Caco-2 (cell line): ENCODE measurements around the gene LMBR1. TPM values are rescaled to one million over a fixed set of nuclear protein-coding genes. Genes with fewer than 3 reads are reported as not detected.

Experiments
- BruUV-seq: library from RNA; stranded (reverse); fragments of 400-500 nt; replicated peaks from 2 replicates; lab custom pipeline; 2021; lab: Mats Ljungman, UMichigan
- CTCF ChIA-PET: fragments of 300-600 bp; sonication (Branson Sonifier 250); formaldehyde crosslinking; loops from one replicate; lab custom pipeline; 2022; ENCODE audit warnings: antibody characterized with exemption; lab: Charles Lee
- POLR2A ChIA-PET: fragments of 300-600 bp; sonication (Branson Sonifier 250); formaldehyde crosslinking; loops from one replicate; lab custom pipeline; 2022; ENCODE audit warnings: antibody characterized with exemption; lab: Charles Lee
- DNase-seq, 2 experiments: peaks; one replicate each; pipeline versions ENCODE4 v3.0.0 to v3.0.0-alpha.2; 2020 to 2022
- H3K27me3 ChIP-seq: replicated peaks from 2 replicates; pipeline ENCODE4 v1.6.0; 2011; ENCODE audit warnings: low read length; ENCODE audit not compliant: control insufficient read depth, insufficient read depth
- H3K36me3 ChIP-seq: 2 replicates; pipeline ENCODE4 v1.5.1; 2011; ENCODE audit warnings: low read length; ENCODE audit not compliant: control insufficient read depth, insufficient read depth
- H3K4me1 ChIP-seq: fragments of 250-450 bp; sonication (Bioruptor Pico); 2 replicates; pipeline ENCODE4 v1.5.1; 2020; ENCODE audit warnings: mild to moderate bottlenecking
- H3K4me3 ChIP-seq: 2 replicates; pipeline ENCODE4 v1.5.1; 2011; ENCODE audit warnings: low read depth, mild to moderate bottlenecking, control low read depth, low read length
- H3K9me3 ChIP-seq: fragments of 250-450 bp; sonication (Bioruptor Pico); 2 replicates; pipeline ENCODE4 v1.5.1; 2020; ENCODE audit warnings: mild to moderate bottlenecking, moderate library complexity
- H3K27ac Mint-ChIP-seq: one replicate; pipeline ENCODE4 v1.8.0; 2022; ENCODE audit warnings: mixed read lengths; ENCODE audit not compliant: unreplicated experiment
- H3K27me3 Mint-ChIP-seq: one replicate; pipeline ENCODE4 v1.8.0; 2022; ENCODE audit warnings: mixed read lengths; ENCODE audit not compliant: insufficient read depth, unreplicated experiment
- H3K36me3 Mint-ChIP-seq: one replicate; pipeline ENCODE4 v1.8.0; 2022; ENCODE audit warnings: mild to moderate bottlenecking, mixed read lengths; ENCODE audit not compliant: insufficient read depth, unreplicated experiment
- H3K4me1 Mint-ChIP-seq: one replicate; pipeline ENCODE4 v1.8.0; 2022; ENCODE audit warnings: low read depth, mixed read lengths; ENCODE audit not compliant: unreplicated experiment
- H3K4me3 Mint-ChIP-seq: one replicate; pipeline ENCODE4 v1.8.0; 2022; ENCODE audit warnings: mild to moderate bottlenecking, moderate library complexity, mixed read lengths; ENCODE audit not compliant: unreplicated experiment
- H3K9me3 Mint-ChIP-seq: one replicate; pipeline ENCODE4 v1.8.0; 2022; ENCODE audit warnings: mixed read lengths; ENCODE audit not compliant: unreplicated experiment
- intact Hi-C: fragments of 100-400 bp; cut with micrococcal nuclease; formaldehyde crosslinking; loops from one replicate; pipeline ENCODE4 v1.10.0; 2022; ENCODE audit not compliant: unreplicated experiment
- total RNA-seq: library from RNA; stranded (reverse); gene quantifications from 2 replicates; pipeline ENCODE4 v1.2.3, GENCODE V29; 2022
- TF ChIP-seq, protein P1 (sequence below), 2 experiments: fragments of 200-600 bp in 1 of 2; IDR thresholded peaks; 1 replicate in 1 of 2; 2 replicates in 1 of 2; pipeline versions ENCODE4 v1.5.1 to v1.8.0; 2011 to 2022; ENCODE audit warnings: antibody characterized with exemption in 1 of 2, control low read depth in 1 of 2, inconsistent platforms in 1 of 2, low read depth in 1 of 2, low read length in 1 of 2, mild to moderate bottlenecking in 1 of 2, moderate library complexity in 1 of 2; ENCODE audit not compliant: insufficient read depth in 1 of 2, severe bottlenecking in 1 of 2, unreplicated experiment in 1 of 2

Gene LMBR1
- total RNA-seq, 1 experiment from 2014 or later, result 77.9 TPM

DNA sequence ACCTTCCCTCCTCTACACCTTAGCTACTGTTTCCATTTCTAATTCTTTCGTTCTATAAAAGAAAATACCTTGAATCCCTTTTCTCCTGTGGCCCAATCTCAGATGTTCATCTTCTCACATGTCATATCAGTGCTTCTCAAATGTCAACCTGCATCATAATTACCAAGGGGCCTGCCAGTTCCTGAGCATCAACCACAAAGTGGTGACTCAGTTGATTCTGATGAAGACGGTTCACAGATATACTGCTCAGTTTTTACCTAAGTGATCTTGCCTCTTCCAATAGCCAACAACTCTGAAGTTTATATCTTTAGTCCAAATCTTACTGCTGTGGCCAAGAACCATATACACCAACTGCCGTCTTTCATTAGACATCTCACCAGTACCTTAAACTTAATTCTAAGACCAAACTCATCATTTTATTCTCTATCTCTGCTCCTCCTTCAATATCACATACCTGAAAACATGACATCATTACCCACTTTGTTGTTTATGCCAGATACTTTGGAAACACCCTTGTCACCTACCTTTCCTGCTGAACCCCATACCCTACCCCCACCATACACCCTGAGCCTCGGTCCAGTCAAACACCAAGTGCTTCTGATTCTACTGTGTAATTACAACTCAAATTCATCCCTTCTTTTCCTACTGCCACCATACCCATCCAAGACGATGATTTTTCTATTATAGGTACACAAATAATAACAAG is 115.5 kb downstream of the LMBR1 start:
- intact Hi-C loops, result no loop called here
- ChIA-PET CTCF (no interaction called here), POLR2A (no interaction called here)
- Mint-ChIP-seq H3K4me3 (no peak overlapping the region), H3K27me3 (no peaks in the 10 kb centered on the region), H3K36me3 (peaks cover 10% of the 10 kb centered on the region), H3K27ac (no peak overlapping the region), H3K4me1 (no peaks in the 10 kb centered on the region), H3K9me3 (peaks cover 9% of the 10 kb centered on the region)
- Histone ChIP-seq H3K4me3 (no peak overlapping the region), H3K4me1 (no peaks in the 10 kb centered on the region), H3K36me3 (no peaks in the 10 kb centered on the region), H3K27me3 (no peaks in the 10 kb centered on the region), H3K9me3 (no peaks in the 10 kb centered on the region)
- BruUV-seq, result no TSS peak
- DNase-seq, result no peak
- TF ChIP-seq, protein P1, sequence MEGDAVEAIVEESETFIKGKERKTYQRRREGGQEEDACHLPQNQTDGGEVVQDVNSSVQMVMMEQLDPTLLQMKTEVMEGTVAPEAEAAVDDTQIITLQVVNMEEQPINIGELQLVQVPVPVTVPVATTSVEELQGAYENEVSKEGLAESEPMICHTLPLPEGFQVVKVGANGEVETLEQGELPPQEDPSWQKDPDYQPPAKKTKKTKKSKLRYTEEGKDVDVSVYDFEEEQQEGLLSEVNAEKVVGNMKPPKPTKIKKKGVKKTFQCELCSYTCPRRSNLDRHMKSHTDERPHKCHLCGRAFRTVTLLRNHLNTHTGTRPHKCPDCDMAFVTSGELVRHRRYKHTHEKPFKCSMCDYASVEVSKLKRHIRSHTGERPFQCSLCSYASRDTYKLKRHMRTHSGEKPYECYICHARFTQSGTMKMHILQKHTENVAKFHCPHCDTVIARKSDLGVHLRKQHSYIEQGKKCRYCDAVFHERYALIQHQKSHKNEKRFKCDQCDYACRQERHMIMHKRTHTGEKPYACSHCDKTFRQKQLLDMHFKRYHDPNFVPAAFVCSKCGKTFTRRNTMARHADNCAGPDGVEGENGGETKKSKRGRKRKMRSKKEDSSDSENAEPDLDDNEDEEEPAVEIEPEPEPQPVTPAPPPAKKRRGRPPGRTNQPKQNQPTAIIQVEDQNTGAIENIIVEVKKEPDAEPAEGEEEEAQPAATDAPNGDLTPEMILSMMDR (IDR thresholded peaks at IDR 0.05; ENCODE audit: insufficient read depth in 1 of 2, low read depth in 1 of 2, low read length in 1 of 2, severe bottlenecking in 1 of 2, unreplicated experiment in 1 of 2), result no peak

DNA sequence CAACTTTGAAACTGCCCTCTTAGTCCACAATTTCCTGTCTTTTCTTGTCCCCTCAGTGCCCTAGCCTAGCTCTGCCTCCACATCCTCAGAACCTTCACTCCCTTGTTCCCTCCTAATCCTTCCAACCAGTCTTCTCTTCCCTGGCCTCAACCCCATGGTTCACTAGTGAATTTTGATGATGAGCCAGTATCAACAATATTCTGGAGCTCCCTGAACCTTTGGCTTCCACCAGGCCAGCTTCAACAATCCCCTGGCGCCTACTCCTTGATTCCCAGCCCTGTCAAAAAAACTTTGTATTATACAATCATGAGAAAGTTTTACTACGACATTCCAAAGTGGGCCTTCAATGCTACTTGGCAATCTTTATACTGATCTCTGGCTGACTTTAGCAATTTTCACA is 116.5 kb downstream of the LMBR1 start:
- no peaks in the 10 kb centered on the region for H3K36me3 ChIP-seq
- H3K9me3 ChIP-seq, result no peaks in the 10 kb centered on the region
- intact Hi-C loops, result no loop called here
- Mint-ChIP-seq H3K27ac (no peak overlapping the region), H3K9me3 (peaks cover 9% of the 10 kb centered on the region), H3K27me3 (no peaks in the 10 kb centered on the region), H3K36me3 (peaks cover 7% of the 10 kb centered on the region), H3K4me3 (no peak overlapping the region), H3K4me1 (no peaks in the 10 kb centered on the region)
- POLR2A ChIA-PET, result no interaction called here
- CTCF ChIA-PET, result no interaction called here
- no TSS peak for BruUV-seq
- H3K4me1 ChIP-seq, result no peaks in the 10 kb centered on the region
- no peak overlapping the region for H3K4me3 ChIP-seq
- DNase-seq, result no peak
- TF ChIP-seq, protein P1 (IDR thresholded peaks at IDR 0.05; ENCODE audit: insufficient read depth in 1 of 2, low read depth in 1 of 2, low read length in 1 of 2, severe bottlenecking in 1 of 2, unreplicated experiment in 1 of 2), result no peak
- H3K27me3 ChIP-seq, result no peaks in the 10 kb centered on the region

DNA sequence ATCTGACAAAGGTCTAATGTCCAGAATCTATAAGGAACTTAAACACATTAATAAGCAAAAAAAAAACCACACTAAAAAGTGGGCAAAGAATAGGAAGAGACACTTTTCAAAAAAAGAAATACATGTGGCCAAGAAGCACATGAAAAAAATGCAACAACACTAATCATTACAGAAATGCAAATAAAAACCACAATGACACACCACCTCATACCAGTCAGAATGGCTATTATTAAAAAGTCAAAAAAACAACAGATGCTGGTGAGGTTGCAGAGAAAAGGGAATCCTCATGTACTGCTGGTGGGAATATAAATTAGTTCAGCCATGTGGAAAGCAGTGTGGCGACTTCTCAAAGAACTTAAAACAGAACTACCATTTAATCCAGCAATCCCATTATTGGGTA is 119.0 kb downstream of the LMBR1 start:
- ChIA-PET POLR2A (no interaction called here), CTCF (no interaction called here)
- TF ChIP-seq, protein P1 (IDR thresholded peaks at IDR 0.05; ENCODE audit: insufficient read depth in 1 of 2, low read depth in 1 of 2, low read length in 1 of 2, severe bottlenecking in 1 of 2, unreplicated experiment in 1 of 2), result no peak
- Mint-ChIP-seq H3K27ac (no peak overlapping the region), H3K27me3 (no peaks in the 10 kb centered on the region), H3K36me3 (peaks cover 6% of the 10 kb centered on the region), H3K4me1 (peaks cover 10% of the 10 kb centered on the region), H3K9me3 (peaks cover 9% of the 10 kb centered on the region), H3K4me3 (no peak overlapping the region)
- H3K4me3 ChIP-seq, result no peak overlapping the region
- BruUV-seq, result no TSS peak
- DNase-seq, result no peak
- no peaks in the 10 kb centered on the region for H3K9me3 ChIP-seq
- intact Hi-C loops, result no loop called here
- no peaks in the 10 kb centered on the region for H3K36me3 ChIP-seq
- H3K4me1 ChIP-seq, result peaks cover 5% of the 10 kb centered on the region; the same call in 1 of the 2 replicates
- no peaks in the 10 kb centered on the region for H3K27me3 ChIP-seq
